Neuronal stem cell (in vitro differentiated cells): ENCODE results near the gene ZNF732. TPM values are rescaled to one million over a fixed set of nuclear protein-coding genes. Genes with fewer than 3 reads are reported as not detected.
A peak's percentile ranks its signal among the peaks of the same experiment; 100 is the strongest.

ENCODE experiments used
- DNase-seq: peaks from one replicate; pipeline ENCODE4 v3.0.0-alpha.2; 2013; ENCODE audit warnings: low spot score
- H2AFZ ChIP-seq: one replicate; pipeline ENCODE4 v1.6.1; 2013; ENCODE audit warnings: mild to moderate bottlenecking, low read length, inconsistent platforms
- H2AK5ac ChIP-seq: 2 replicates; pipeline ENCODE4 v1.6.1; 2013; ENCODE audit warnings: low read depth, mild to moderate bottlenecking, inconsistent platforms, low read length, moderate library complexity, mixed read lengths
- H2BK120ac ChIP-seq: 2 replicates; pipeline ENCODE4 v1.6.1; 2013; ENCODE audit warnings: low read depth, mild to moderate bottlenecking, inconsistent platforms, low read length, moderate library complexity, mixed read lengths
- H2BK12ac ChIP-seq: one replicate; pipeline ENCODE4 v1.6.1; 2013; ENCODE audit warnings: low read length, inconsistent platforms
- H2BK15ac ChIP-seq: 2 replicates; pipeline ENCODE4 v1.6.1; 2013; ENCODE audit warnings: mild to moderate bottlenecking, low read length, inconsistent platforms, mixed read lengths
- H2BK5ac ChIP-seq: one replicate; pipeline ENCODE4 v1.6.1; 2013; ENCODE audit warnings: inconsistent platforms, mild to moderate bottlenecking, low read length, moderate library complexity
- H3K14ac ChIP-seq: one replicate; pipeline ENCODE4 v1.6.1; 2013; ENCODE audit warnings: low read length, inconsistent platforms
- H3K18ac ChIP-seq: 2 replicates; pipeline ENCODE4 v1.6.1; 2013; ENCODE audit warnings: low read length, inconsistent platforms
- H3K23ac ChIP-seq: 2 replicates; pipeline ENCODE4 v1.6.1; 2013; ENCODE audit warnings: low read depth, mild to moderate bottlenecking, mixed read lengths, low read length, inconsistent platforms; ENCODE audit not compliant: poor library complexity
- H3K27ac ChIP-seq: replicated peaks from 3 replicates; pipeline ENCODE4 v1.5.1; 2013; ENCODE audit warnings: low read length, inconsistent platforms
- H3K27me3 ChIP-seq, 3 experiments: 2 replicates each; pipeline ENCODE4 v1.6.1; 2013; ENCODE audit warnings: low read length in 3 of 3, mild to moderate bottlenecking in 2 of 3, inconsistent platforms in 1 of 3, low read depth in 1 of 3, mixed read lengths in 1 of 3, moderate library complexity in 1 of 3; ENCODE audit not compliant: control insufficient read depth in 3 of 3, insufficient read depth in 3 of 3
- H3K36me3 ChIP-seq, 2 donors: replicated peaks in 1 of 2; 2 replicates each; pipeline ENCODE4 v1.6.1; 2013; ENCODE audit warnings: low read length in 2 of 2; ENCODE audit not compliant: control insufficient read depth in 2 of 2, insufficient read depth in 2 of 2
- H3K4ac ChIP-seq: 2 replicates; pipeline ENCODE4 v1.6.1; 2013; ENCODE audit warnings: inconsistent platforms, mild to moderate bottlenecking, low read length, moderate library complexity
- H3K4me1 ChIP-seq, 2 donors: 1 replicate in 1 of 2; 2 replicates in 1 of 2; pipeline ENCODE4 v1.6.1; 2013; ENCODE audit warnings: low read length in 2 of 2, low read depth in 1 of 2; ENCODE audit not compliant: control insufficient read depth in 2 of 2, insufficient read depth in 1 of 2
- H3K4me2 ChIP-seq: one replicate; pipeline ENCODE4 v1.6.1; 2013; ENCODE audit warnings: mild to moderate bottlenecking, low read length, inconsistent platforms; ENCODE audit not compliant: insufficient read depth, poor library complexity, severe bottlenecking
- H3K4me3 ChIP-seq, 2 donors: 2 replicates each; pipeline ENCODE4 v1.5.1; 2013; ENCODE audit warnings: low read length in 2 of 2, mild to moderate bottlenecking in 2 of 2, inconsistent platforms in 1 of 2, moderate library complexity in 1 of 2
- H3K79me1 ChIP-seq: one replicate; pipeline ENCODE4 v1.6.1; 2013; ENCODE audit warnings: low read depth, mild to moderate bottlenecking, inconsistent platforms, low read length, moderate library complexity
- H3K9ac ChIP-seq: one replicate; pipeline ENCODE4 v1.6.1; 2013; ENCODE audit warnings: mild to moderate bottlenecking, low read depth, low read length, inconsistent platforms; ENCODE audit not compliant: poor library complexity
- H3K9me3 ChIP-seq, 2 donors: replicated peaks in 1 of 2; 2 replicates each; pipeline versions ENCODE3 to v1.6.1; 2013; ENCODE audit warnings: low read length in 2 of 2, mild to moderate bottlenecking in 2 of 2, inconsistent platforms in 1 of 2, low read depth in 1 of 2, mixed read lengths in 1 of 2, moderate library complexity in 1 of 2; ENCODE audit not compliant: control insufficient read depth in 2 of 2, insufficient read depth in 1 of 2
- H4K8ac ChIP-seq: one replicate; pipeline ENCODE4 v1.6.1; 2013; ENCODE audit warnings: low read depth, mild to moderate bottlenecking, inconsistent platforms, low read length, moderate library complexity
- H4K91ac ChIP-seq: one replicate; pipeline ENCODE4 v1.6.1; 2013; ENCODE audit warnings: low read length, low read depth, mild to moderate bottlenecking, inconsistent platforms; ENCODE audit not compliant: poor library complexity
- WGBS, 2 donors: extraction: QIAGEN DNeasy Blood & Tissue Kit; methylation state at CpG; one replicate each; pipeline ENCODE4 v1.1.7; 2013; ENCODE audit warnings: missing lambda C conversion rate in 2 of 2, mixed read lengths in 1 of 2; ENCODE audit not compliant: insufficient read length in 2 of 2, insufficient replicate concordance in 1 of 2; ENCODE audit errors: extremely low coverage in 2 of 2; 5-methylcytosine and 5-hydroxymethylcytosine counted together
- polyA plus RNA-seq, 2 experiments: library from polyadenylated mRNA; stranded (reverse); fragments of 200-250 nt; gene quantifications; one replicate each; pipeline ENCODE4 v1.2.3, GENCODE V29; 2013

ZNF732 gene
- 4.4 TPM for polyA plus RNA-seq (2013, experiment 1 of 2)
- 5.1 TPM for polyA plus RNA-seq (2013, experiment 2 of 2)

DNA sequence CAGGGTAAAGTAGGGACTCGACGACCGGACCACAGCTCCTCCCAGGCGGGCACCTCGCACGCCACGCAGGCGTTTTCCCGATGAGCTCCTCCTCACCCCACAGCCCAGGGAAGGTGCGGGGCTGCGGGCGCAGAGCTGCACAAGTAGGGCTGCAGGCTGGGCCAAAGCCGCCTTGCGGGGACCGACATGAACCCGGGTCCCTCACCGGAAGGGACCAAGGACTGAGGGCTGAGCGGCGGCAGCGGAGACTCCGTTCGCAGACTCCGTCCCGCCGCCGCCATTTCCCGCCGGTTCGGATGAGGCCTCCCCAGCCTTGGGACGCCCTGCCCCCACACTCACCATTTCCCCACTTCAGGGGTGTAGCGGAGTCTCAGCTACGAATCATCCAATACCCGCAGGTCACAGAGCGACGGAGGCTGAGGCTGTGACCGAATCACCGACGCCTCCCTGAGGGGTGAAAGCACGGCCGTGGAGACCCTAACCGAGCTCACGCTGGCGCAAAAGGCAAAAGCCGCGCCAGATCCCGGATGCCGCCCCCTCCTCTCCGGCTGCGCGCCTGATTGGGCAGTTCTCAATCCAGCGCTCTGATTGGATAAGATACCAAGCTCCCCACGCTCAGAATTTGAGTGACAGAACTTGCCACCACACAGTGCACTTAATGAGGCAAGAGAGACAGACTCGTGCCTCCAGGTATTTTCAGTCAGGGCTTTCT, at the start of gene ZNF732:
Gene ZNF732 (minus strand): TSS at position 506 of the 712 bp plus-strand sequence. CDS start 164 bp downstream, at position 342.
- peak within 1 kb of the TSS; percentile 63 to 92 for H3K4me3 ChIP-seq
- no peak within 1 kb of the TSS for H3K4ac ChIP-seq
- peak within 1 kb of the TSS; percentile 95 for H2AFZ ChIP-seq
- no peak within 1 kb of the TSS for H2BK12ac ChIP-seq
- peak within 1 kb of the TSS; percentile 87 for H3K9ac ChIP-seq
- peak within 1 kb of the TSS; percentile 80 for H2AK5ac ChIP-seq
- H4K91ac ChIP-seq: no peak within 1 kb of the TSS
- no CpG with 5 or more reads among the region's 53 CpGs for WGBS, 2 donors
- peaks cover 0 to 3% (median 0%) of the 10 kb centered on the region in 3 experiments for H3K27me3 ChIP-seq
- peak; percentile 87 for DNase-seq
- H2BK15ac ChIP-seq: no peak within 1 kb of the TSS
- peak within 1 kb of the TSS; percentile 94 for H3K14ac ChIP-seq
- no peak within 1 kb of the TSS for H4K8ac ChIP-seq
- H3K79me1 ChIP-seq: no peaks in the 10 kb centered on the region
- H2BK5ac ChIP-seq: no peak within 1 kb of the TSS
- peak within 1 kb of the TSS; percentile 89 for H3K18ac ChIP-seq
- H3K4me2 ChIP-seq: peak within 1 kb of the TSS; percentile 76
- H2BK120ac ChIP-seq: no peak within 1 kb of the TSS
- peaks cover 0 to 2% of the 10 kb centered on the region in 2 donors for H3K4me1 ChIP-seq
- peaks cover 0 to 2% of the 10 kb centered on the region in 2 donors for H3K36me3 ChIP-seq
- peaks cover 4 to 31% of the 10 kb centered on the region in 2 donors for H3K9me3 ChIP-seq
- peak within 1 kb of the TSS; percentile 25 for H3K27ac ChIP-seq
- peak within 1 kb of the TSS; percentile 90 for H3K23ac ChIP-seq

- H3K4me3 ChIP-seq: no peak overlapping the region
Measured at GRCh38 chr4:340011-340410, 34.7 kb upstream of the ZNF732 start.

DNA sequence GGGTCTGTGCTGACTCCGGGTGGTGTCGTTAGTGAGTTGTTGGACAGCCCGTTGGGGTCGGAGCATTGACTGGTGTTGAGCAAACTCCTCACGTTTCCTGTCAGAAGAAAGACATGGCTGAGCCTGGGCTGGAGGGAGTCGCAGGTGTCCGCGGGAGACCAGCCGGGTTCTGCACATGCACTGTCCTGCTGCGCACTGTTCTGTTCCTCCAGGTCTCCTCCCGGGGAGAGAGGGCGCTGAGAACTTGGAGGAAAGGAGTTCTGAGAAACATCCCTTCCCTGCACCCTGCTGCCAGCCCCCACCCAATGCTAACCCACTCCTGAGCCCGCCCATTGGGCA, 33.5 kb upstream of the ZNF732 start:
- Histone ChIP-seq H3K14ac (no peak overlapping the region), H2BK12ac (no peak overlapping the region), H2AFZ (no peak overlapping the region), H3K4me3 (peak overlapping the region; percentile 93 to 95), H4K91ac (no peak overlapping the region), H3K18ac (peak overlapping the region; percentile 27), H3K23ac (no peak overlapping the region), H2BK15ac (no peak overlapping the region), H2BK5ac (no peak overlapping the region), H2BK120ac (no peak overlapping the region), H2AK5ac (no peak overlapping the region), H3K27me3 (peaks cover 0 to 13% (median 0%) of the 10 kb centered on the region in 3 experiments), H3K79me1 (peaks cover 9% of the 10 kb centered on the region), H3K4me1 (peaks cover 0 to 6% of the 10 kb centered on the region in 2 donors), H4K8ac (no peak overlapping the region), H3K4me2 (peak overlapping the region; percentile 70), H3K27ac (no peak overlapping the region), H3K36me3 (peaks cover 6 to 48% of the 10 kb centered on the region in 2 donors), H3K4ac (no peak overlapping the region), H3K9ac (peak overlapping the region; percentile 95), H3K9me3 (peaks cover 7 to 66% of the 10 kb centered on the region in 2 donors)
- WGBS, 2 donors: no CpG with 5 or more reads among the region's 13 CpGs
- DNase-seq: no peak

More at GRCh38 chr4:340011-340410, 34.7 kb upstream of the ZNF732 start:
- Histone ChIP-seq H3K79me1 (peaks cover 9% of the 10 kb centered on the region), H4K8ac (no peak overlapping the region), H2BK120ac (no peak overlapping the region), H3K18ac (no peak overlapping the region), H3K23ac (no peak overlapping the region), H2BK15ac (no peak overlapping the region), H2AK5ac (no peak overlapping the region), H4K91ac (no peak overlapping the region), H3K9ac (no peak overlapping the region), H3K27me3 (peaks cover 0 to 10% (median 0%) of the 10 kb centered on the region in 3 experiments), H3K4me2 (no peak overlapping the region), H2BK12ac (no peak overlapping the region), H3K27ac (no peak overlapping the region), H2AFZ (no peak overlapping the region), H3K36me3 (peaks cover 11 to 60% of the 10 kb centered on the region in 2 donors), H3K4me1 (peaks cover 0 to 6% of the 10 kb centered on the region in 2 donors), H3K9me3 (peaks cover 7 to 70% of the 10 kb centered on the region in 2 donors), H2BK5ac (no peak overlapping the region), H3K14ac (no peak overlapping the region), H3K4ac (no peak overlapping the region)
- no CpG with 5 or more reads among the region's 4 CpGs for WGBS, 2 donors
- no peak for DNase-seq
